GM12878 (cell line): ENCODE results near the gene OTUB2.

Experiments
- CEBPB ChIP-seq, 2 experiments: fragments of 150-350 bp in 1 of 2; IDR thresholded peaks; 2 replicates each; pipeline ENCODE4 v1.6.1; 2012 to 2014; ENCODE audit warnings: low read depth in 2 of 2, low read length in 2 of 2, borderline replicate concordance in 1 of 2, inconsistent platforms in 1 of 2
- CREB1 ChIP-seq: IDR thresholded peaks from 2 replicates; pipeline ENCODE4 v1.6.1; 2012; ENCODE audit warnings: low read depth, mild to moderate bottlenecking, inconsistent platforms
- TF ChIP-seq, protein P1 (sequence below): fragments of 450-650 bp; IDR thresholded peaks from 2 replicates; pipeline ENCODE4 v1.6.1; 2016; ENCODE audit warnings: mild to moderate bottlenecking
- TF ChIP-seq, protein P2 (sequence below): fragments of 450-650 bp; IDR thresholded peaks from 2 replicates; pipeline ENCODE4 v1.6.1; 2016; ENCODE audit warnings: mild to moderate bottlenecking, moderate library complexity, borderline replicate concordance

DNA sequence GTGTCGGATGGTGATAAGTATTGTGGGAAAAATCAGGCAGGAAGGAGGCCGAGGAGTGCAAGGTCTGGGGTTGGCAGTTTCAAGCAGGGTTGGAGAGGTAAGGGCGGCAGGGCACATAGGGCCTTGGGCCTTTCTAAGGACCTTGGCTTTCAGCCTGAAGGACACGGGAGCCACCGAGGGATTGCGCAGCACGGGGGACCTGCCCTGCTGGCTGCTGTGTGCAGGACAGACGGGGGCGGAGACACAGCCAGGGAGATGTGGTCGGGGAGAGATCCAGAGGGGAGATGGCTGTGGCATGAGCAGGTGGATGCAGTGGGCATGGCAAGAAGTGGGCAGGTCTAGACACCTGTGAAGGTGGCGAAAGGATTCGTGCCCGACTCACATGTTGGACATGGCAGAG lies 14.7 kb downstream of the OTUB2 start:
- TF ChIP-seq CEBPB (IDR thresholded peaks at IDR 0.05; ENCODE audit: borderline replicate concordance in 1 of 2, low read depth in 2 of 2, low read length in 2 of 2) (no peak), CREB1 (no peak)
- TF ChIP-seq, protein P1, sequence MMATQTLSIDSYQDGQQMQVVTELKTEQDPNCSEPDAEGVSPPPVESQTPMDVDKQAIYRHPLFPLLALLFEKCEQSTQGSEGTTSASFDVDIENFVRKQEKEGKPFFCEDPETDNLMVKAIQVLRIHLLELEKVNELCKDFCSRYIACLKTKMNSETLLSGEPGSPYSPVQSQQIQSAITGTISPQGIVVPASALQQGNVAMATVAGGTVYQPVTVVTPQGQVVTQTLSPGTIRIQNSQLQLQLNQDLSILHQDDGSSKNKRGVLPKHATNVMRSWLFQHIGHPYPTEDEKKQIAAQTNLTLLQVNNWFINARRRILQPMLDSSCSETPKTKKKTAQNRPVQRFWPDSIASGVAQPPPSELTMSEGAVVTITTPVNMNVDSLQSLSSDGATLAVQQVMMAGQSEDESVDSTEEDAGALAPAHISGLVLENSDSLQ = no peak
- TF ChIP-seq, protein P2, sequence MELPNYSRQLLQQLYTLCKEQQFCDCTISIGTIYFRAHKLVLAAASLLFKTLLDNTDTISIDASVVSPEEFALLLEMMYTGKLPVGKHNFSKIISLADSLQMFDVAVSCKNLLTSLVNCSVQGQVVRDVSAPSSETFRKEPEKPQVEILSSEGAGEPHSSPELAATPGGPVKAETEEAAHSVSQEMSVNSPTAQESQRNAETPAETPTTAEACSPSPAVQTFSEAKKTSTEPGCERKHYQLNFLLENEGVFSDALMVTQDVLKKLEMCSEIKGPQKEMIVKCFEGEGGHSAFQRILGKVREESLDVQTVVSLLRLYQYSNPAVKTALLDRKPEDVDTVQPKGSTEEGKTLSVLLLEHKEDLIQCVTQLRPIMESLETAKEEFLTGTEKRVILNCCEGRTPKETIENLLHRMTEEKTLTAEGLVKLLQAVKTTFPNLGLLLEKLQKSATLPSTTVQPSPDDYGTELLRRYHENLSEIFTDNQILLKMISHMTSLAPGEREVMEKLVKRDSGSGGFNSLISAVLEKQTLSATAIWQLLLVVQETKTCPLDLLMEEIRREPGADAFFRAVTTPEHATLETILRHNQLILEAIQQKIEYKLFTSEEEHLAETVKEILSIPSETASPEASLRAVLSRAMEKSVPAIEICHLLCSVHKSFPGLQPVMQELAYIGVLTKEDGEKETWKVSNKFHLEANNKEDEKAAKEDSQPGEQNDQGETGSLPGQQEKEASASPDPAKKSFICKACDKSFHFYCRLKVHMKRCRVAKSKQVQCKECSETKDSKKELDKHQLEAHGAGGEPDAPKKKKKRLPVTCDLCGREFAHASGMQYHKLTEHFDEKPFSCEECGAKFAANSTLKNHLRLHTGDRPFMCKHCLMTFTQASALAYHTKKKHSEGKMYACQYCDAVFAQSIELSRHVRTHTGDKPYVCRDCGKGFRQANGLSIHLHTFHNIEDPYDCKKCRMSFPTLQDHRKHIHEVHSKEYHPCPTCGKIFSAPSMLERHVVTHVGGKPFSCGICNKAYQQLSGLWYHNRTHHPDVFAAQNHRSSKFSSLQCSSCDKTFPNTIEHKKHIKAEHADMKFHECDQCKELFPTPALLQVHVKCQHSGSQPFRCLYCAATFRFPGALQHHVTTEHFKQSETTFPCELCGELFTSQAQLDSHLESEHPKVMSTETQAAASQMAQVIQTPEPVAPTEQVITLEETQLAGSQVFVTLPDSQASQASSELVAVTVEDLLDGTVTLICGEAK = no peak
